Endothelial cell (in vitro differentiated cells): ENCODE data around the gene KLHL8. TPM values are rescaled to one million over a fixed set of nuclear protein-coding genes. Genes with fewer than 3 reads are reported as not detected.

Source experiments
- DNase-seq: peaks from one replicate; pipeline ENCODE4 v3.0.0; 2021; ENCODE audit warnings: low spot score
- H3K27ac Mint-ChIP-seq: one replicate; pipeline ENCODE4 v1.8.0; 2021; ENCODE audit warnings: mixed read lengths, inconsistent platforms; ENCODE audit not compliant: unreplicated experiment
- H3K27me3 Mint-ChIP-seq: one replicate; pipeline ENCODE4 v1.8.0; 2021; ENCODE audit warnings: mild to moderate bottlenecking, moderate library complexity, mixed read lengths, inconsistent platforms; ENCODE audit not compliant: unreplicated experiment
- H3K36me3 Mint-ChIP-seq: one replicate; pipeline ENCODE4 v1.8.0; 2021; ENCODE audit warnings: mild to moderate bottlenecking, low read depth, mixed read lengths, inconsistent platforms; ENCODE audit not compliant: unreplicated experiment
- H3K4me1 Mint-ChIP-seq: one replicate; pipeline ENCODE4 v1.8.0; 2021; ENCODE audit warnings: mild to moderate bottlenecking, mixed read lengths, inconsistent platforms; ENCODE audit not compliant: unreplicated experiment
- H3K4me3 Mint-ChIP-seq: one replicate; pipeline ENCODE4 v1.8.0; 2021; ENCODE audit warnings: mild to moderate bottlenecking, mixed read lengths, inconsistent platforms; ENCODE audit not compliant: unreplicated experiment
- H3K9me3 Mint-ChIP-seq: one replicate; pipeline ENCODE4 v1.8.0; 2021; ENCODE audit warnings: mixed read lengths, inconsistent platforms; ENCODE audit not compliant: unreplicated experiment
- total RNA-seq: library from RNA; stranded (reverse); fragmentation: NEBNext Ultra II Directional; extraction: Animal tissue kit (Norgen Biotek cat#: 25700); gene quantifications from one replicate; pipeline ENCODE4 v1.2.1, GENCODE V29; 2021; ENCODE audit not compliant: unreplicated experiment
- TF ChIP-seq, protein P1 (sequence below): fragments of 200-600 bp; sonication (generic); IDR thresholded peaks from one replicate; pipeline ENCODE4 v1.5.0; 2021; ENCODE audit warnings: antibody characterized with exemption; ENCODE audit not compliant: unreplicated experiment

KLHL8 gene
- total RNA-seq, 1 donor from 2014 or later, result 7.2 TPM

DNA sequence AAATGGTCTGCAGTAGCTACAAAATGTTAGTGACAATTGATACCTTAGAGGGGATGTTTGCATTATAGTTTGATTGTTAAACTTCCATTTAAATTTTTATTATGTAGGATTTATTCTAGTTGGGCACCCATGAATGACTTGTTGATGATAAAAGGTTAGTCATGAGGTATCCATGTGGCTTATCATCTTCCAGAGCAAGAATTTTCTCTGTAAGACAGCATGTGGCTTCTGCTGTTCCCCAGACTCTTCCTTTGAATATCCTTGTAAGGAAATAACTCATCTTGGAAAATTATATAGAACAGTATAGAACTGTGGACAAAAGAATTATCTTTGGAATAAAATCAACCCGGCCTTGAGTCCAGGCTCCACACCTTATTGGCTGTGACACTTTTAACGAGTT, 40.1 kb upstream of the KLHL8 start:
- peaks cover 1% of the 10 kb centered on the region for H3K27me3 Mint-ChIP-seq
- TF ChIP-seq, protein P1, sequence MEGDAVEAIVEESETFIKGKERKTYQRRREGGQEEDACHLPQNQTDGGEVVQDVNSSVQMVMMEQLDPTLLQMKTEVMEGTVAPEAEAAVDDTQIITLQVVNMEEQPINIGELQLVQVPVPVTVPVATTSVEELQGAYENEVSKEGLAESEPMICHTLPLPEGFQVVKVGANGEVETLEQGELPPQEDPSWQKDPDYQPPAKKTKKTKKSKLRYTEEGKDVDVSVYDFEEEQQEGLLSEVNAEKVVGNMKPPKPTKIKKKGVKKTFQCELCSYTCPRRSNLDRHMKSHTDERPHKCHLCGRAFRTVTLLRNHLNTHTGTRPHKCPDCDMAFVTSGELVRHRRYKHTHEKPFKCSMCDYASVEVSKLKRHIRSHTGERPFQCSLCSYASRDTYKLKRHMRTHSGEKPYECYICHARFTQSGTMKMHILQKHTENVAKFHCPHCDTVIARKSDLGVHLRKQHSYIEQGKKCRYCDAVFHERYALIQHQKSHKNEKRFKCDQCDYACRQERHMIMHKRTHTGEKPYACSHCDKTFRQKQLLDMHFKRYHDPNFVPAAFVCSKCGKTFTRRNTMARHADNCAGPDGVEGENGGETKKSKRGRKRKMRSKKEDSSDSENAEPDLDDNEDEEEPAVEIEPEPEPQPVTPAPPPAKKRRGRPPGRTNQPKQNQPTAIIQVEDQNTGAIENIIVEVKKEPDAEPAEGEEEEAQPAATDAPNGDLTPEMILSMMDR, result no peak

DNA sequence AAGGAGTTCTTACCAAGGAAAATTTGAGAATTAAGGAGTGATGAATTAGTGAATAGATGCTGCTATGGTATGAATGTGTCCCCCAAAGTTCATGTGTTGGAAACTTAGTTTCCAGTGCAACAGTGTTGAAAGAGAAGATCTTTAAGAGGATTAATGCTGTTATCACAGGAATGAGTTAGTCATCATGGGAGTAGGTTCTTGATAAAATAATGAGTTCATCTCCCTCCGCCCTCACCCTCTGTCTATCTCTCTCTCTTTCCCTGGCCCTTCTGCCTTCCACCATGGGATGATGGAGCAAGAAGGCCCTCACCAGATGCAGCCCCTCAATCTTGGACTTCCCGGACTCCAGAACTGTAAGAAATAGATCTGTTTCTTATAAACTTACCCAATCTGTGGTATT, 38.3 kb upstream of the KLHL8 start:
- Mint-ChIP-seq H3K27ac (no peak overlapping the region), H3K36me3 (no peaks in the 10 kb centered on the region), H3K4me3 (no peak overlapping the region), H3K4me1 (no peaks in the 10 kb centered on the region), H3K27me3 (peaks cover 1% of the 10 kb centered on the region), H3K9me3 (no peaks in the 10 kb centered on the region)
- TF ChIP-seq, protein P1, result no peak
- no peak for DNase-seq

More for the DNA sequence above, 40.1 kb upstream of the KLHL8 start:
- H3K27ac Mint-ChIP-seq, result no peak overlapping the region
- H3K4me1 Mint-ChIP-seq, result no peaks in the 10 kb centered on the region
- H3K9me3 Mint-ChIP-seq, result no peaks in the 10 kb centered on the region
- DNase-seq, result no peak
- H3K4me3 Mint-ChIP-seq, result no peak overlapping the region
- H3K36me3 Mint-ChIP-seq, result no peaks in the 10 kb centered on the region

GRCh38 chr4:87257523-87257922, 37.1 kb upstream of the KLHL8 start:
- Mint-ChIP-seq H3K27me3 (peaks cover 1% of the 10 kb centered on the region), H3K4me1 (no peaks in the 10 kb centered on the region), H3K36me3 (no peaks in the 10 kb centered on the region), H3K27ac (no peak overlapping the region), H3K9me3 (no peaks in the 10 kb centered on the region), H3K4me3 (no peak overlapping the region)
- TF ChIP-seq, protein P1, result no peak
- no peak for DNase-seq

DNA sequence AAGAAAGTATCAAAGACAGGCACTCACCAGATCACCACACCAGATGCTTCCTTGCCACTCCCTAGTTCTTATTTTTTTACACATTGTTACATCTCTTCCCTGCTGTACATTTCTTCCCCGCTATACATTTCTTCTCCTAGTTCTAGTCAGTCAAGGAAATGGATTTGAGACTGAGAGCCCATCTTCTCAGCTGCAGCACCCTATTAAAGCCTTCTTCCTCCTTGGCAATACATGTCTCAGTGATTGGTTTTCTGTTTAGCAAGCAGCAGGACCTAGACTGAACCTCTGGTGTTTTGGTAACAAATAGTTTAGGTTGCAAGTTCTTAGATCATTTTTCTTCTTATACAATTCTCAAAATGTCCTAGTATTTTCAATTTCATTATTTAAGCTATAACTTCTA, 35.3 kb upstream of the KLHL8 start:
- Mint-ChIP-seq H3K4me1 (no peaks in the 10 kb centered on the region), H3K27ac (no peak overlapping the region), H3K27me3 (peaks cover 1% of the 10 kb centered on the region), H3K36me3 (no peaks in the 10 kb centered on the region), H3K9me3 (no peaks in the 10 kb centered on the region), H3K4me3 (no peak overlapping the region)
- DNase-seq, result no peak
- TF ChIP-seq, protein P1, result no peak

DNA sequence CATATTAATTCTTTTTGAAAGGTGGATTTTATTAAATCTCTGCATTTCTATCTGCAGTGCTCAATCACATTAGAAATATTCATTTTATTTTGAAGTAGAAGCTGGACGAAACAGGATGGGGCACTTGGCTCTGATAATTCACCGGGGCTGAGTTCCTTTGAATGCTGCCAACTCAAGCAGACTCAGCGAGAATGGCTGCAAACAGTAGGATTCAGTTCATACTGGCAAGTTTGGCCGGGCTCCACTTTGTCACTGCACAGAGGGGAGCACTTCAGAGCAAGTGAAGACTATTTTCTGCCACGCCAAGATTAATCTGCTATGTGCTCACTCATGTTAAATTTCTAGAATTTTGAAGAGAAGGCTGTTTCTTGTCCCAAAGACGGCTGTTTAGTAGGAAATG, 30.7 kb upstream of the KLHL8 start:
- no peaks in the 10 kb centered on the region for H3K9me3 Mint-ChIP-seq
- H3K36me3 Mint-ChIP-seq, result no peaks in the 10 kb centered on the region
- no peaks in the 10 kb centered on the region for H3K4me1 Mint-ChIP-seq
- DNase-seq, result no peak
- TF ChIP-seq, protein P1, result no peak
- no peaks in the 10 kb centered on the region for H3K27me3 Mint-ChIP-seq
- H3K27ac Mint-ChIP-seq, result no peak overlapping the region
- no peak overlapping the region for H3K4me3 Mint-ChIP-seq
